Spleen (tissue), 11 donors: Measurements from ENCODE around the gene ANGPTL2. TPM values are rescaled to one million over a fixed set of nuclear protein-coding genes. Genes with fewer than 3 reads are reported as not detected.

ENCODE experiments used
- DNase-seq: peaks from one replicate; pipeline ENCODE4 v3.0.0-alpha.2; 2020
- H3K27ac ChIP-seq, 8 donors: fragments of 200-600 bp; sonication (generic) in 7 of 8; 1 replicate in 4 of 8; 2 replicates in 4 of 8; pipeline versions ENCODE4 v1.5.0 to v1.8.0; 2016 to 2021; ENCODE audit warnings: inconsistent platforms in 4 of 8, mild to moderate bottlenecking in 4 of 8, moderate library complexity in 1 of 8
- H3K27me3 ChIP-seq, 7 donors: fragments of 200-600 bp; sonication (generic) in 6 of 7; replicated peaks in 1 of 7; 1 replicate in 4 of 7; 2 replicates in 3 of 7; pipeline versions ENCODE4 v1.5.0 to v1.8.0; 2016 to 2021; ENCODE audit warnings: inconsistent platforms in 3 of 7, mild to moderate bottlenecking in 1 of 7
- H3K36me3 ChIP-seq, 6 donors: fragments of 200-600 bp; sonication (generic) in 5 of 6; 1 replicate in 4 of 6; 2 replicates in 2 of 6; pipeline versions ENCODE4 v1.5.0 to v1.8.0; 2016 to 2021; ENCODE audit warnings: inconsistent platforms in 2 of 6
- H3K4me1 ChIP-seq, 6 donors: fragments of 200-600 bp; sonication (generic) in 5 of 6; 1 replicate in 3 of 6; 2 replicates in 3 of 6; pipeline versions ENCODE4 v1.5.0 to v1.8.0; 2016 to 2021; ENCODE audit warnings: inconsistent platforms in 3 of 6
- H3K4me3 ChIP-seq, 8 donors: fragments of 200-600 bp; sonication (generic) in 7 of 8; 1 replicate in 4 of 8; 2 replicates in 4 of 8; pipeline versions ENCODE4 v1.5.0 to v1.8.0; 2016 to 2021; ENCODE audit warnings: inconsistent platforms in 4 of 8, mild to moderate bottlenecking in 4 of 8, moderate library complexity in 2 of 8
- H3K9me3 ChIP-seq, 8 donors: fragments of 200-600 bp; sonication (generic) in 7 of 8; 1 replicate in 4 of 8; 2 replicates in 4 of 8; pipeline versions ENCODE4 v1.5.0 to v1.8.0; 2016 to 2021; ENCODE audit warnings: inconsistent platforms in 4 of 8
- POLR2A ChIP-seq, 3 donors: fragments of 450-650 bp; IDR thresholded peaks; one replicate each; pipeline ENCODE4 v1.5.1; 2017; ENCODE audit warnings: antibody characterized with exemption in 3 of 3, mild to moderate bottlenecking in 1 of 3
- POLR2AphosphoS5 ChIP-seq, 3 donors: sonication (generic); formaldehyde crosslinking; IDR thresholded peaks; one replicate each; pipeline ENCODE4 v1.5.1; 2017; ENCODE audit warnings: antibody characterized with exemption in 3 of 3
- WGBS, 5 donors: extraction: QIAGEN DNeasy Blood & Tissue Kit in 3 of 5; methylation state at CpG; one replicate each; pipeline versions ENCODE4 v1.1.5 to v1.1.7; 2013 to 2018; 5-methylcytosine and 5-hydroxymethylcytosine counted together
- intact Hi-C: fragments of 100-400 bp; cut with DNase I; formaldehyde crosslinking; loops from one replicate; pipeline ENCODE4 v1.15.0; 2023; ENCODE audit warnings: low total_unique reads
- polyA plus RNA-seq, 3 donors: library from polyadenylated mRNA; stranded (reverse); fragments of 200-250 nt; gene quantifications; one replicate each; pipeline ENCODE4 v1.2.1, GENCODE V29; 2013
- total RNA-seq, 7 donors: library from RNA; depleted of rRNA in 3 of 7; stranded (reverse); fragments of >200 nt in 3 of 7; fragmentation: NEBNext Ultra II Directional in 4 of 7; extraction: Animal tissue kit (Norgen Biotek cat#: 25700) in 4 of 7; gene quantifications; one replicate each; pipeline versions ENCODE4 v1.1.0 to v1.2.1, GENCODE V29; 2016 to 2021
- TF ChIP-seq, protein P1 (sequence below), 11 experiments: fragments of 200-600 bp in 7 of 11; fragments of 450-650 bp in 4 of 11; sonication (generic) in 4 of 11; IDR thresholded peaks in 8 of 11; conservative IDR thresholded peaks in 3 of 11; 1 replicate in 7 of 11; 2 replicates in 4 of 11; pipeline versions ENCODE4 v1.4.0 to v1.8.0; 2016 to 2021; ENCODE audit warnings: antibody characterized with exemption in 11 of 11, inconsistent platforms in 4 of 11, mild to moderate bottlenecking in 1 of 11
- donor health status: healthy with polysubstance abuse.
- donor health status: DM: no; HTN: no; CAD: no; lungs with moderate emphysema.
- donor health status: DM: no; HTN: no; CAD: no.
- donor health status: Bipolar disorder and iron deficiency.
- donor health status: healthy.
- donor health status: DM: no; HTN: no; CAD: no.
- donor health status: DM: yes; HTN: yes; CAD: no.

Gene ANGPTL2
- total and polyA plus RNA-seq, 10 donors, result 6.6 to 103 (median 48.1) TPM

GRCh38 chr9:127053057-127053821 is 69.2 kb downstream of the ANGPTL2 start:
- peaks cover 14 to 60% (median 28%) of the 10 kb centered on the region in 6 donors for H3K4me1 ChIP-seq
- WGBS, 5 donors, result 60 to 84% (median 65%) methylated on average over 13 to 14 of the region's 14 CpGs
- intact Hi-C loops, result no loop called here
- no peak for DNase-seq
- no peak overlapping the region for H3K4me3 ChIP-seq
- TF ChIP-seq, protein P1, sequence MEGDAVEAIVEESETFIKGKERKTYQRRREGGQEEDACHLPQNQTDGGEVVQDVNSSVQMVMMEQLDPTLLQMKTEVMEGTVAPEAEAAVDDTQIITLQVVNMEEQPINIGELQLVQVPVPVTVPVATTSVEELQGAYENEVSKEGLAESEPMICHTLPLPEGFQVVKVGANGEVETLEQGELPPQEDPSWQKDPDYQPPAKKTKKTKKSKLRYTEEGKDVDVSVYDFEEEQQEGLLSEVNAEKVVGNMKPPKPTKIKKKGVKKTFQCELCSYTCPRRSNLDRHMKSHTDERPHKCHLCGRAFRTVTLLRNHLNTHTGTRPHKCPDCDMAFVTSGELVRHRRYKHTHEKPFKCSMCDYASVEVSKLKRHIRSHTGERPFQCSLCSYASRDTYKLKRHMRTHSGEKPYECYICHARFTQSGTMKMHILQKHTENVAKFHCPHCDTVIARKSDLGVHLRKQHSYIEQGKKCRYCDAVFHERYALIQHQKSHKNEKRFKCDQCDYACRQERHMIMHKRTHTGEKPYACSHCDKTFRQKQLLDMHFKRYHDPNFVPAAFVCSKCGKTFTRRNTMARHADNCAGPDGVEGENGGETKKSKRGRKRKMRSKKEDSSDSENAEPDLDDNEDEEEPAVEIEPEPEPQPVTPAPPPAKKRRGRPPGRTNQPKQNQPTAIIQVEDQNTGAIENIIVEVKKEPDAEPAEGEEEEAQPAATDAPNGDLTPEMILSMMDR (IDR thresholded peaks at IDR 0.05 in 8 of 11, conservative IDR thresholded peaks at IDR 0.05 in 3 of 11), result no peak
- peak in 2 of 3 donors; percentile 48 to 53 for TF ChIP-seq POLR2AphosphoS5 (IDR thresholded peaks at IDR 0.05)
- H3K36me3 ChIP-seq, result peaks cover 0 to 14% (median 0%) of the 10 kb centered on the region in 6 donors
- peak overlapping the region in 7 of 8 donors; percentile 61 to 80 (median 73) for H3K27ac ChIP-seq
- no peaks in the 10 kb centered on the region for H3K9me3 ChIP-seq
- no peaks in the 10 kb centered on the region for H3K27me3 ChIP-seq

DNA sequence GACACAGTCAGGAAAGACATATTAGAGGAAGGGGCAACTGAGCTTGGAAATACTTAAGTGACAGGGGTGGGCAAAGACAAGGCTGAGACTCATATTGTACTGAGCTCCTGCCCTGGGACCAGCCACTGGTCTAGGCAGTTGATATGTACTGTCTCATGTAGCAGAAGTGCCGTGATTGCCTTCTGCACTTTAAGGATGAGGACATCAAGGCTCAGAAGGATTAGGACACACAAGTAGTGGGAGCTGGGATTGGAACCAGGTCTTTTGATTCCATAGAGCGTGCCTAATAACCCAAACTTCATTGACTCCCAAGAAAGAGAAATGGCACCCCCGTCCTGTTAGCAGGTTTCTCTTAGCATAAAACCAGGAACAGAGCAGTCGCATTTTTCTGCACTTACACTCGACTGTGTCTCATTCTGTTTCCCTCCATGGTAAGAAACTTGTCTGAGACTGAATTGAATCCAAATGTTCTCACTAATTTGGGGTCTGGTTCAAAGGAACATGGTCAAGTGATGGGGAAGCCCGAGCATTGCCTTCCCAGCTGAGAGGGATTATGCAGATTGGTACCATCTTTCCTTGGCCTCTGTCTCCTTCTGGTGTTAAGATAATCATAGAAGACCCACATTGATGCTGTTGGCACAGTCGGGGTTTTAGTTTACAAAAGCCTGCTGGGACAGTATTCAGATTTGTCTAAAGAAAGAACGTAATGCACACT is 70.4 kb downstream of the ANGPTL2 start:
- Histone ChIP-seq H3K9me3 (no peaks in the 10 kb centered on the region), H3K4me3 (no peak overlapping the region), H3K36me3 (peaks cover 0 to 14% (median 0%) of the 10 kb centered on the region in 6 donors), H3K27me3 (no peaks in the 10 kb centered on the region), H3K27ac (peak overlapping the region in 5 of 8 donors; percentile 34 to 80 (median 78)), H3K4me1 (peaks cover 15 to 65% (median 31%) of the 10 kb centered on the region in 6 donors)
- TF ChIP-seq, protein P1 (IDR thresholded peaks at IDR 0.05 in 8 of 11, conservative IDR thresholded peaks at IDR 0.05 in 3 of 11), result no peak
- TF ChIP-seq POLR2A (IDR thresholded peaks at IDR 0.05) (no peak), POLR2AphosphoS5 (IDR thresholded peaks at IDR 0.05) (no peak)
- no peak for DNase-seq
- WGBS, 5 donors, result 87 to 93% (median 89%) methylated on average over 8 of the region's 8 CpGs
- intact Hi-C loops, result no loop called here

DNA sequence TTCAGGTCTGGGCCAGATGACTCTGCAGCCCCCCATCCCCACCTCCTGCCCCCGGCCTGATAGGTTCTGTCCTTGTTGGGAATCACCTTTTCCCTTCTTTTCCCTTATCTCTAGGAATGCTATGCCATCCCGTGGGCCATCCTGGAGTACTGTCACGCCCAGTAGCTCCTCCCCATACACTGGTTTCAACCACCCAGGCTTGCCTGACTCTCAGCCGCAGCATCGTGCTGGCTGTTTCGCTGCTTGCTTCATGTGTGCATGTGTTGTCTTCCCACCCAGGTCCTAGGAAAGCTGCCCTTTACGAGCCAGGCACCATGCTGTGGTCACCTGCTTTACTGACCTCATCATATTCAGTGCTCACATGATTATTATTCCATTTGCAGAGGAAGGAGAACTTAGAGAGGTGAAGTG is 71.8 kb downstream of the ANGPTL2 start:
- Histone ChIP-seq H3K27me3 (no peaks in the 10 kb centered on the region), H3K4me3 (no peak overlapping the region), H3K4me1 (peaks cover 15 to 65% (median 31%) of the 10 kb centered on the region in 6 donors), H3K36me3 (peaks cover 0 to 14% (median 0%) of the 10 kb centered on the region in 6 donors), H3K9me3 (no peaks in the 10 kb centered on the region), H3K27ac (peak overlapping the region in 4 of 8 donors; percentile 2 to 80 (median 78))
- intact Hi-C loops, result no loop called here
- WGBS, 5 donors, result 85 to 96% (median 91%) methylated on average over 7 of the region's 7 CpGs
- DNase-seq, result no peak
- no peak for TF ChIP-seq POLR2A (IDR thresholded peaks at IDR 0.05)
- TF ChIP-seq, protein P1 (IDR thresholded peaks at IDR 0.05 in 8 of 11, conservative IDR thresholded peaks at IDR 0.05 in 3 of 11), result no peak
- TF ChIP-seq POLR2AphosphoS5 (IDR thresholded peaks at IDR 0.05), result no peak

DNA sequence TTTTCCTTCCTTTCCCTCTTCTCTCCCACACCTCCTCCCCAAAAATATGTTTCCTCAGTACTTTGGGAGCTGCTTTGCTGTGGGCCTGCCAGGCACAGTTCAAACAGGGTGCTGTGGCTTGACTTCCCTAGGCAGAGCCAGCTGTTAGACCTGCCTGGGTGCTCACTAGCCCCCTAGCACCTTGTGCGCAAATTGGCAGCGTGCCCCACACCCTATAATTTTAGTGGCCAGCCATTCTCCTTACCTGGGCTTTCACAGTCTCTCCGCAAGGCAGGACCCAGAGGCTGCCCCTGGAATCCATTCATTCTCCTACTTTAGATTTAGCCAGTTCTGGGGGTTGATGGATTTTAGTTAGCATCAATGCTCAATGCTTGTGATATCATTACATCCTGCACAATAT is 72.3 kb downstream of the ANGPTL2 start:
- 94 to 100% (median 97%) methylated on average over 3 of the region's 3 CpGs for WGBS, 5 donors
- intact Hi-C loops, result no loop called here
- no peak for TF ChIP-seq POLR2A (IDR thresholded peaks at IDR 0.05)
- TF ChIP-seq POLR2AphosphoS5 (IDR thresholded peaks at IDR 0.05), result no peak
- TF ChIP-seq, protein P1 (IDR thresholded peaks at IDR 0.05 in 8 of 11, conservative IDR thresholded peaks at IDR 0.05 in 3 of 11), result no peak
- Histone ChIP-seq H3K27ac (peak overlapping the region in 5 of 8 donors; percentile 3 to 80 (median 76)), H3K36me3 (peaks cover 0 to 14% (median 0%) of the 10 kb centered on the region in 6 donors), H3K9me3 (no peaks in the 10 kb centered on the region), H3K4me1 (peaks cover 15 to 65% (median 31%) of the 10 kb centered on the region in 6 donors), H3K27me3 (no peaks in the 10 kb centered on the region), H3K4me3 (no peak overlapping the region)
- DNase-seq, result no peak
